PC-3 (cell line): Measurements from ENCODE around the gene RCAN1. TPM values are rescaled to one million over a fixed set of nuclear protein-coding genes. Genes with fewer than 3 reads are reported as not detected.

Experiments
- ATAC-seq: fragments of 200-7000 bp; cut with Tn5 transposase; 2 replicates; pipeline ENCODE4 v1.9.1; 2020; ENCODE audit warnings: mild to moderate bottlenecking, moderate library complexity
- BruUV-seq: library from RNA; stranded (reverse); fragments of 400-500 nt; replicated peaks from 2 replicates; lab custom pipeline; 2021; lab: Mats Ljungman, UMichigan
- CTCF ChIA-PET: fragments of 300-600 bp; sonication (Branson Sonifier 250); formaldehyde crosslinking; loops from one replicate; lab custom pipeline; 2022; ENCODE audit warnings: antibody characterized with exemption; lab: Charles Lee
- POLR2A ChIA-PET: fragments of 300-600 bp; sonication (Branson Sonifier 250); formaldehyde crosslinking; loops from one replicate; lab custom pipeline; 2022; ENCODE audit warnings: antibody characterized with exemption; ENCODE audit not compliant: unreplicated experiment; lab: Charles Lee
- DNase-seq: peaks from one replicate; pipeline ENCODE4 v3.0.0-alpha.2; 2015
- H2AFZ ChIP-seq: fragments of 300-600 bp; sonication (generic); 2 replicates; pipeline ENCODE4 v1.6.0; 2016; ENCODE audit warnings: antibody characterized with exemption, low read length
- H3F3A ChIP-seq: fragments of 300-600 bp; sonication (generic); one replicate; pipeline ENCODE4 v1.6.0; 2017; ENCODE audit warnings: antibody characterized with exemption, low read length, control low read depth, mild to moderate bottlenecking; ENCODE audit not compliant: unreplicated experiment
- H3K27ac ChIP-seq: fragments of 300-600 bp; sonication (generic); 2 replicates; pipeline ENCODE4 v1.5.1; 2016; ENCODE audit warnings: mild to moderate bottlenecking, low read length
- H3K27me3 ChIP-seq: fragments of 300-600 bp; sonication (generic); 2 replicates; pipeline ENCODE4 v1.6.1; 2016; ENCODE audit warnings: low read length, mixed read lengths
- H3K36me3 ChIP-seq: fragments of 300-600 bp; sonication (generic); 2 replicates; pipeline ENCODE4 v1.6.1; 2016; ENCODE audit warnings: low read depth, mixed run types, low read length, mixed read lengths
- H3K4me1 ChIP-seq: fragments of 300-600 bp; sonication (generic); 2 replicates; pipeline ENCODE4 v1.5.1; 2016; ENCODE audit warnings: low read length; ENCODE audit not compliant: insufficient read depth
- H3K4me2 ChIP-seq: fragments of 300-600 bp; sonication (generic); 2 replicates; pipeline ENCODE4 v1.6.0; 2016; ENCODE audit warnings: low read length
- H3K4me3 ChIP-seq: fragments of 300-600 bp; sonication (generic); 2 replicates; pipeline ENCODE4 v1.5.1; 2016; ENCODE audit warnings: mild to moderate bottlenecking, low read length, mixed read lengths
- H3K79me2 ChIP-seq: fragments of 300-600 bp; sonication (generic); 2 replicates; pipeline ENCODE4 v1.6.1; 2017; ENCODE audit warnings: low read length, mixed read lengths
- H3K9ac ChIP-seq: fragments of 300-600 bp; sonication (generic); 2 replicates; pipeline ENCODE4 v1.6.0; 2016; ENCODE audit warnings: mild to moderate bottlenecking, low read length
- H3K9me2 ChIP-seq: fragments of 300-600 bp; sonication (generic); replicated peaks from 2 replicates; pipeline ENCODE4 v1.6.1; 2016; ENCODE audit warnings: mixed run types, low read length, mixed read lengths
- H3K9me3 ChIP-seq: fragments of 300-600 bp; sonication (generic); 2 replicates; pipeline ENCODE4 v1.6.1; 2016; ENCODE audit warnings: low read length, mixed read lengths
- H4K20me1 ChIP-seq: fragments of 300-600 bp; sonication (generic); 2 replicates; pipeline ENCODE4 v1.6.1; 2016; ENCODE audit warnings: low read length, mixed read lengths
- CTCF ChIP-seq: fragments of 300-600 bp; sonication (generic); conservative IDR thresholded peaks from 2 replicates; pipeline ENCODE4 v1.5.1; 2017; ENCODE audit warnings: antibody characterized with exemption, low read depth, mild to moderate bottlenecking, low read length
- EZH2 ChIP-seq: fragments of 300-600 bp; sonication (generic); IDR thresholded peaks from one replicate; pipeline ENCODE4 v1.6.1; 2017; ENCODE audit warnings: antibody characterized with exemption, mild to moderate bottlenecking, low read length; ENCODE audit not compliant: unreplicated experiment
- EZH2phosphoT487 ChIP-seq: fragments of 300-600 bp; sonication (generic); IDR thresholded peaks from 2 replicates; pipeline ENCODE4 v1.6.1; 2018; ENCODE audit warnings: mild to moderate bottlenecking, antibody characterized with exemption, low read length, borderline replicate concordance
- intact Hi-C: fragments of 100-400 bp; cut with micrococcal nuclease; formaldehyde crosslinking; loops from 2 replicates; pipeline ENCODE4 v1.9.0; 2023
- total RNA-seq: library from RNA; depleted of rRNA; stranded (reverse); fragments of >200 nt; gene quantifications from 2 replicates; pipeline ENCODE4 v1.2.3, GENCODE V29; 2014

RCAN1 gene
- total RNA-seq, 1 experiment from 2014 or later = 26.2 TPM

DNA sequence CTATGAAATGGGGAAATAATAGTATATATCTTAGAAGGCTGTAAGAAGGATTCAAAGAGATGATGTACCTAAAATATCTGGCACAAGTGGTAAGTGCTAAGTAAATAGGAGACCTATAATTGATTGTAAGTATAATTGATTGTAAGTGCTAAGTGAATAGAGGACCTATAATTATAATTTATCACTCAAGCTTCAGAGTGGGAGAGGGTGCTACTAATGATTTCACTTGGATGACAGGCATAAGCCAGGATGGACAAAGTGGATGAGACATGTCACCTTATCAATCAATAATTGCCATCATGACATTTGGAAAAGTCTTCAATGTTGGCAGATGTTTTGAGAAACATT, 11.2 kb downstream of the RCAN1 start:
- DNase-seq (no peak), ATAC-seq (no peak)
- Histone ChIP-seq H3F3A (no peaks in the 10 kb centered on the region), H3K9me3 (no peaks in the 10 kb centered on the region), H3K4me3 (no peak overlapping the region), H3K27me3 (no peaks in the 10 kb centered on the region), H3K27ac (no peak overlapping the region), H3K4me1 (peaks cover 15% of the 10 kb centered on the region), H2AFZ (no peak overlapping the region), H3K4me2 (no peak overlapping the region), H3K79me2 (no peaks in the 10 kb centered on the region), H4K20me1 (no peaks in the 10 kb centered on the region), H3K9ac (no peak overlapping the region), H3K9me2 (no peaks in the 10 kb centered on the region), H3K36me3 (no peaks in the 10 kb centered on the region)
- BruUV-seq = no TSS peak
- ChIA-PET POLR2A (no interaction called here), CTCF (interaction anchor here (0.6 to 2.0 kb wide), 9 partner anchors 10 to 93 kb away, joined by 3 to 28 read pairs (median 6); partner anchors contain the start of gene RCAN1)
- intact Hi-C loops = loop anchor here (1.0 kb wide), 2 partner anchors 27 to 93 kb away; no protein-coding TSS in a partner anchor
- no peak for TF ChIP-seq EZH2
- TF ChIP-seq CTCF = no peak
- TF ChIP-seq EZH2phosphoT487 = no peak

DNA sequence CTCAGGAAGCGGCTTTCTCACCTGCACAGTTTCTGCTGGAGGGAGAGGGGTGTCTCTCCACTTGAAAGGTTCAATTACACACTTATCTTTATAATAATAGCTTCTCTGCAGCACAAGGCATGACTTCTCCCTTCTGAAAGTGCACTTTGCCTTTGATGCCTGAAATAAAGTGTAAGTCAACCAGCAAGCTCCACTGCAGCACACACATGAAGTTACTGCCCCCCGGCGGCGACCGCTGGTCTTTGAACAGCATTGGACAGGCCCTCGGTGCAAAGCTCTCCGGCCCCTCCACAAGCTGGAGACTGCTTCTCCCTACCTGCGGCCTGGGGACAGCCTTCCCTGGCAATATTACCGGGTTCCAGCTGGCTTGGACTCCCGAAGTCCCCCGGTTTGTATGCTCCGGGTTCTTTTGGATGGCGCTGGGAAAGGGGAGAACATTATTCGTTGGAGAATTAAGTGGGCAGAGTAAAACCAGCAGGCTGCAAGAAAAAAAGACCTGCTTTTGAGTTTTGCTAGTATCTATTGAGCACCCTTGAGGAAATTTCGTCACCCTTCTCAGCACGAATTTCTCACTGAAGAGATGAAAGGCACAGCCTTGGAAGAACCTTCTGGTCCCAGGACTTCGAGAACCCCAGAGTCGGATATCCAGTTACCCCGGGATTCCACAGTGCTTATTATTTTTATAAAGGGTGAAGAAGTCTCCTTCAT, 11.8 kb downstream of the RCAN1 start:
- CTCF ChIA-PET = interaction anchor here (0.6 to 2.0 kb wide), 12 partner anchors 10 to 236 kb away, joined by 3 to 28 read pairs (median 6); partner anchors contain the start of gene RCAN1

More for the DNA sequence above, 11.8 kb downstream of the RCAN1 start:
- Histone ChIP-seq H2AFZ (no peak overlapping the region), H3K9ac (no peak overlapping the region), H3K36me3 (no peaks in the 10 kb centered on the region), H3K79me2 (no peaks in the 10 kb centered on the region), H3K4me1 (peaks cover 20% of the 10 kb centered on the region), H3K4me2 (no peak overlapping the region), H3K27me3 (no peaks in the 10 kb centered on the region), H3K4me3 (no peak overlapping the region), H3K9me2 (no peaks in the 10 kb centered on the region), H3F3A (no peaks in the 10 kb centered on the region), H3K9me3 (no peaks in the 10 kb centered on the region), H4K20me1 (no peaks in the 10 kb centered on the region), H3K27ac (no peak overlapping the region)
- ATAC-seq = peak; percentile 61
- DNase-seq = peak; percentile 68
- no TSS peak for BruUV-seq
- POLR2A ChIA-PET = interaction anchor here (1.0 to 1.3 kb wide), 2 partner anchors 76 to 87 kb away, joined by 3 to 8 read pairs; no protein-coding TSS in a partner anchor
- TF ChIP-seq EZH2 (no peak), EZH2phosphoT487 (no peak), CTCF (peak; percentile 87)
- intact Hi-C loops = loop anchor here (1.0 kb wide), 2 partner anchors 27 to 93 kb away; no protein-coding TSS in a partner anchor
